Measurements from ENCODE around the gene FAM98B. TPM values are rescaled to one million over a fixed set of nuclear protein-coding genes. Genes with fewer than 3 reads are reported as not detected.

Gene FAM98B
- polyA plus RNA-seq, 1 of the 3 experiments (the other 2 are of a cell fraction) = 5.7 TPM

DNA sequence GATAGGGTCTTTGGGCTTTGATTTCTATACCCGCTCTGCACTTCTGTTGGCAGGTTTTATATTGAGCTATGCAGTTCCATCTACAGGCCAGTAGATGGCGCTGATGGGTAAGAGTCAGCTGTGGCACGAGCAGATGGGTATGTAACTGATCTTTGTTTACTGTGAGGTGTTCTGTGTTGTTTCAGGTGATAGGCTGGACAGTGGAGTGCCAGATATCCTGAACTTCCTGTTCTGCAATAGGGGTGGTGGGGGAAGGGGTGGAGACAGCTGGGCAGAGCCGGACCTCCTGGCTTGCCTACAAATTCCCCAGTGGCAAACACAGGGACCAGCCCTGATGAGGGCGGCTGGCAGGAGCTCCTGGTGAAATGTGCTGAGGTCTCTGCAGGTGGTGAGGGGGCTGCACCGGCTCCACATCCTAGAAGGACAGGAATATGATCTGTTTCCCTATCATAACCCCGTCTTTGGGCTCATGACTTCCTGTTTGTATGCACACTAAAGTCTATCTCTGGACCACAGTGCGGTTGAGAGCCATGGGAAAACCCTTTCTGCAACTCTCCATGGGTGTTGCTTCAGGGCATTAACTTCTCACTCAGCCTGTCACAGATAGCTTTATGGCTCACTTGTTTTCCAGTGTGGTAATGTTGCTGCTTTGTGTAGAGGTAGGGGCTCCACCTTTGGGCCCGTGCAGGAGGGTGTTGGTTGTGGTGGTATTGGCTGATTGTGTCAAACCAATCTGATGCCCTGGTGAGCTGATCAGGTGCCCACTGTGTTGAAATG is 13.4 kb upstream of the FAM98B start:
- no peaks in the 10 kb centered on the region for H3F3A ChIP-seq (replicated peaks; ENCODE audit: insufficient read depth)
- H3K27me3 ChIP-seq (ENCODE audit: insufficient read depth) = 0 out of 2 replicates have a peak, but pooled peaks cover 9% of the 10 kb centered on the region
- DNase-seq = peak; percentile 58
- no peaks in the 10 kb centered on the region for H4K20me1 ChIP-seq (ENCODE audit: insufficient read depth)
- H3K4me1 ChIP-seq (ENCODE audit: control insufficient read depth in 1 of 2, insufficient read depth in 2 of 2, low read depth in 1 of 2, low read length in 1 of 2) = peaks cover 0 to 7% of the 10 kb centered on the region in 2 experiments; a peak in 1 of 4 replicates
- H3K36me3 ChIP-seq (replicated peaks in 1 of 2; ENCODE audit: control insufficient read depth in 1 of 2, insufficient read depth in 2 of 2, low read length in 1 of 2) = no peaks in the 10 kb centered on the region
- H3K79me2 ChIP-seq (ENCODE audit: insufficient read depth) = no peaks in the 10 kb centered on the region
- 15% methylated on average over 7 of the region's 9 CpGs for WGBS (ENCODE audit: low lambda C conversion rate)
- TF ChIP-seq YY1 (IDR thresholded peaks at IDR 0.05; ENCODE audit: low read depth) (no peak), RCOR1 (IDR thresholded peaks at IDR 0.05; ENCODE audit: low read length) (no peak), POLR2AphosphoS5 (IDR thresholded peaks at IDR 0.05; ENCODE audit: low read depth, low read length) (no peak), TAF1 (IDR thresholded peaks at IDR 0.05; ENCODE audit: borderline replicate concordance, low read depth, low read length) (no peak), FOXJ3 (CRISPR knock-in tag; IDR thresholded peaks at IDR 0.05) (peak; percentile 39; the same call in 1 of the 2 replicates), MEF2A (IDR thresholded peaks at IDR 0.05; ENCODE audit: borderline replicate concordance, low read depth) (no peak), TCF12 (IDR thresholded peaks at IDR 0.05) (peak; percentile 27; the same call in 1 of the 2 replicates), RAD21 (IDR thresholded peaks at IDR 0.05; ENCODE audit: low read length) (peak; percentile 88), SMC3 (IDR thresholded peaks at IDR 0.05; ENCODE audit: low read depth, low read length) (peak; percentile 76), GABPA (IDR thresholded peaks at IDR 0.05; ENCODE audit: low read depth) (no peak), CTCF (IDR thresholded peaks at IDR 0.05) (peak; percentile 94)
- TF ChIP-seq, protein P1, sequence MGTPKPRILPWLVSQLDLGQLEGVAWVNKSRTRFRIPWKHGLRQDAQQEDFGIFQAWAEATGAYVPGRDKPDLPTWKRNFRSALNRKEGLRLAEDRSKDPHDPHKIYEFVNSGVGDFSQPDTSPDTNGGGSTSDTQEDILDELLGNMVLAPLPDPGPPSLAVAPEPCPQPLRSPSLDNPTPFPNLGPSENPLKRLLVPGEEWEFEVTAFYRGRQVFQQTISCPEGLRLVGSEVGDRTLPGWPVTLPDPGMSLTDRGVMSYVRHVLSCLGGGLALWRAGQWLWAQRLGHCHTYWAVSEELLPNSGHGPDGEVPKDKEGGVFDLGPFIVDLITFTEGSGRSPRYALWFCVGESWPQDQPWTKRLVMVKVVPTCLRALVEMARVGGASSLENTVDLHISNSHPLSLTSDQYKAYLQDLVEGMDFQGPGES (IDR thresholded peaks at IDR 0.05; ENCODE audit: low read depth, low read length) = no peak
- H3K9ac ChIP-seq = no peak overlapping the region
- POLR2A ChIA-PET = interaction anchor here (0.6 to 3.1 kb wide), 2 partner anchors 14 to 242 kb away, joined by 3 to 15 read pairs; partner anchors contain the start of gene FAM98B
- H3K4me3 ChIP-seq (ENCODE audit: low read depth in 2 of 2, low read length in 1 of 2) = no peak overlapping the region; a peak in 1 of 4 replicates
- H2AFZ ChIP-seq (ENCODE audit: low read depth) = peak overlapping the region; percentile 18; the same call in 1 of the 2 replicates
- no peaks in the 10 kb centered on the region for H3K9me2 ChIP-seq
- H3K4me2 ChIP-seq = no peak overlapping the region
- 0 out of 2 replicates have a peak, but pooled peaks cover 7% of the 10 kb centered on the region for H3K9me3 ChIP-seq
- no peak overlapping the region; a peak in 1 of 4 replicates for H3K27ac ChIP-seq (ENCODE audit: low read depth in 2 of 2, low read length in 1 of 2)
- CTCF ChIA-PET = interaction anchor here (0.6 to 5.8 kb wide), 46 partner anchors 9 to 489 kb away, joined by 3 to 101 read pairs (median 4); partner anchors contain the start of genes FAM98B and RASGRP1

DNA sequence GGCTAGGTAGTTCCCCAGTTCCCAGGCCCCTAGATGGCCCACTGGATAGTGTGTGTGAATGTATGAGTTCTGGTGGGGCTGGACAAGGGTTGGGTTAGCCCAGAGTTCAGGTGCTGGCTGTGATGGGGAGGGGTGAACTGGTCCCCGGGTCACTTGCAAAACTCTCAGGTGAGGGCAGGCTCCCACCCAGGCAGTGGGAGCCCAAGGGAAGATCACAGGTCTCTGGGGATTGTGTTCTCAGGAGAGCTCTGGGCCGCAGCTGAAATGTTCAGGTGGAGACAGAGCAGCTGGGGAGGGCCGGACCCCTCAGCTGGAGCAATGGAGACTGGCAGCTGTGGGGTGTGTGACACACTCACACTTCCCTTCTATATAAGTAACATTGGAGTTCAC is 12.8 kb upstream of the FAM98B start:
- Histone ChIP-seq H3K27ac (ENCODE audit: low read depth in 2 of 2, low read length in 1 of 2) (no peak overlapping the region), H4K20me1 (ENCODE audit: insufficient read depth) (no peaks in the 10 kb centered on the region), H3K4me2 (no peak overlapping the region), H3K9ac (no peak overlapping the region), H3K9me3 (0 out of 2 replicates have a peak, but pooled peaks cover 7% of the 10 kb centered on the region), H3F3A (replicated peaks; ENCODE audit: insufficient read depth) (no peaks in the 10 kb centered on the region), H2AFZ (ENCODE audit: low read depth) (no peak overlapping the region), H3K79me2 (ENCODE audit: insufficient read depth) (no peaks in the 10 kb centered on the region), H3K27me3 (ENCODE audit: insufficient read depth) (peaks cover 9% of the 10 kb centered on the region; the same call in 1 of the 2 replicates), H3K4me3 (ENCODE audit: low read depth in 2 of 2, low read length in 1 of 2) (no peak overlapping the region), H3K36me3 (replicated peaks in 1 of 2; ENCODE audit: control insufficient read depth in 1 of 2, insufficient read depth in 2 of 2, low read length in 1 of 2) (no peaks in the 10 kb centered on the region), H3K9me2 (no peaks in the 10 kb centered on the region), H3K4me1 (ENCODE audit: control insufficient read depth in 1 of 2, insufficient read depth in 2 of 2, low read depth in 1 of 2, low read length in 1 of 2) (peaks cover 0 to 7% of the 10 kb centered on the region in 2 experiments; a peak in 1 of 4 replicates)
- TF ChIP-seq RCOR1 (IDR thresholded peaks at IDR 0.05; ENCODE audit: low read length) (no peak), TCF12 (IDR thresholded peaks at IDR 0.05) (no peak), SIN3A (IDR thresholded peaks at IDR 0.05; ENCODE audit: borderline replicate concordance, low read depth, low read length) (no peak), MEF2A (IDR thresholded peaks at IDR 0.05; ENCODE audit: borderline replicate concordance, low read depth) (no peak), SMC3 (IDR thresholded peaks at IDR 0.05; ENCODE audit: low read depth, low read length) (no peak), CHD2 (IDR thresholded peaks at IDR 0.05; ENCODE audit: low read length, partially characterized antibody) (no peak), RXRA (IDR thresholded peaks at IDR 0.05; ENCODE audit: borderline replicate concordance, low read depth) (no peak), EP300 (IDR thresholded peaks at IDR 0.05; ENCODE audit: borderline replicate concordance in 1 of 2, low read depth in 1 of 2, low read length in 1 of 2) (no peak), GATA2 (CRISPR knock-in tag; IDR thresholded peaks at IDR 0.05) (no peak), NFIC (IDR thresholded peaks at IDR 0.05; ENCODE audit: borderline replicate concordance) (no peak), MAX (IDR thresholded peaks at IDR 0.05; ENCODE audit: low read depth) (no peak), GABPA (IDR thresholded peaks at IDR 0.05; ENCODE audit: low read depth) (no peak), USF1 (IDR thresholded peaks at IDR 0.05; ENCODE audit: borderline replicate concordance, low read depth) (no peak), POLR2AphosphoS5 (IDR thresholded peaks at IDR 0.05; ENCODE audit: low read depth, low read length) (no peak)
- TF ChIP-seq, protein P1 (IDR thresholded peaks at IDR 0.05; ENCODE audit: low read depth, low read length) = no peak
- ChIA-PET CTCF (interaction anchor here (1.0 to 5.8 kb wide), 27 partner anchors 8 to 489 kb away, joined by 3 to 101 read pairs (median 6); partner anchors contain the start of genes FAM98B and RASGRP1), POLR2A (interaction anchor here (3.1 kb wide), 1 partner anchor 13 kb away, joined by 15 read pairs; the partner anchor contains the start of gene FAM98B)
- no peak for DNase-seq
- WGBS (ENCODE audit: low lambda C conversion rate) = 0% methylated on average over 1 of the region's 3 CpGs

Data from SK-N-SH (cell line).